Activated effector memory CD4-positive, alpha-beta T cell treated with Interleukin-2 at 50 U/mL for 16 hours (primary cell): ENCODE results near the gene LRRC17.

Experiments
- DNase-seq: peaks from one replicate; pipeline ENCODE4 v3.0.0-alpha.2; 2020

Gene LRRC17

GRCh38 chr7:102990642-102991041, 77.8 kb downstream of the LRRC17 start:
- DNase-seq, result no peak

DNA sequence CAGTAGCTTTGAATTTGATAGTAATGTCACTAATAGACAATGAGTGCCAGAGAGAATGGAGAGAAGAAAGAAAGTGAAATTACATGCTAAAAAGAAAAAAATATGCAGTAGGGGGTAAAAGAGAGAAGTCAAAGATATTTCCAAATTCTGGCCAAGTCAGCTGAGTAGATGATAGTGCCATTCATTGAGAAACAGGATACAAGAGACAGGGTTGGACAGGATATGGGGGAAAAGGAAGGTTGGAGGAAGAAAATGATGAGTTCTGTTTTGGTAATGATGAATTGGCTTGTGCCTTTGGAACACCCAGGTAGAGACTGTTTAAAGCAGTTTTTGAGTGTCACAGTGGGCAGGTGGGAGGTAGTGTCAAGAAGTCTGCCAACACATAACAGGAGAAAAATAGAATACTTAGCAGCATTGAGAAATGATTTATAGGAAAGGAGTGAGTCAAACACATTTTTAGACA, 78.3 kb downstream of the LRRC17 start:
- DNase-seq, result no peak

- DNase-seq, result no peak
Measured at GRCh38 chr7:102991540-102992214, 78.9 kb downstream of the LRRC17 start.

DNA sequence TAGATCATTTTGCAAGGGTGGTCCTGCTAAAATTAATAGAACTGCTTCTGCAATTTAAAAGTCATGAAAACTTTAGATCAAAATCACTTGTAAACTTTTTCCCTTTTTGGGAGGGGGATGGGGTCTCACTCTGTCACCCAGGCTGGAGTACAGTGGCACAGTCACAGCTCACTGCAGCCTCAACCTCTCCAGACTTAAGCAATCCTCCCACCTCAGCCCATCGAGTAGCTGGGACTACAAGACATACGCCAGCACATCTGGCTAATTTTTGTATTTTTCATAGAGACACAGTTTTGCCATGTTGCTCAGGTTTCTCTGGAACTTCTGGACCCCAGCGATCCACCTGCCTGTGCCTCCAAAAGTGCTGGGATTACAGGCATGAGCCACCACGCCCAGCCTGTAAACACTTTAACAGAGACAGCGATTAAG, 79.7 kb downstream of the LRRC17 start:
- no peak for DNase-seq

DNA sequence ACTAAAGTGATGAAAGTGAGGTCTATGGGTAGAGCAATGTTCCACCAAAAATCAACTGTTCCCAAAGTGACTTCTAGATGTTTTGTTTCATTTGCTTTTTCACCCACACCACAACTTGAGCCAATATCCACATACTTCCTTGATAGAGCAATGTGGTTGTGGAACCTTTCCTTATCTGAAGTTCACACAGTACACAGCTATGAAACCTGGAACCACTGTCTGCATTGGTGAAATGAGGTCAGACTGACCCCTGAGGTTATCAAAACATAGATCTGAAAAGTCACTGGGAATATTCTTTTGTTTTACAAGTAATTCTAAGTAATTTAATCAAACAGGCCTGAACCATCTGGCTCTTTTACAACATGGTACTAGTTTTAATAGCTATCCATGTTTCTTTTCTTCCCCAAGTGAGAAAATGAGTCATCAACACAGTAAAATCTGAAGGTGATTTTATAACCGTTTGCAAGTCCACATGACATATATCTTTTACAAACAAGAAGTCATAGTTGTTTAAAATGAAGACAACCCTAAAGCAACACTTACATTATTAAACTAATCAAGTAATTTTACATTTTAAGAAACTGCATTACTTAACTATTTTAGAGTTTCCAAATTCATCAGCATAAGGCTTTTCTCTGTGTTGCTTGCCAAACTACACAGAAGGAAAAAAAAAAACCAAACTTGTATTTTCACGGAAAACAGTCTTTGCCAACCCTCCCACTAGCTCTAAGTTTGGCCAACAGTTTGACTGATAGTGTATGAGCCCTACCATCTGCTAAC, 80.3 kb downstream of the LRRC17 start:
- no peak for DNase-seq

GRCh38 chr7:102993718-102994029, 80.9 kb downstream of the LRRC17 start:
- DNase-seq, result no peak

DNA sequence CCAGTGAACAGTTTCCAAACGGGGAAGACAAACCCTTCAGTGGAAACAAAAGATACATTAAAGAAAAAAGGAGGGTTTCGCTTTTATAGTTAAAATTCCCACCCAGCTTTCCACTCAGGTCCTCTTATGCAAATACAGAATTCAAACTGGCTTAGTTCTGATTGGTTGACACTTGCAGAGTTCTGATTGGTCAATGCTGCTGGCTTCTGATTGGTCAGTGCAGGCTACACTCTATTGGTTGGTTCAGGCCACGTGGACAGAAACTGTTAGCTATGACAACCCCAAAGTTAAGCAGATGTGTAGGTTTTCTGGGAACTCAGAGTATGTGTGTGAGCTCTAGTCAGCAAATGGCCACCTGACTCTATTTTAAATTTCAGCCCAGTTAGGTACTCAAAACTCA, 81.8 kb downstream of the LRRC17 start:
- DNase-seq, result no peak
